ENCODE measurements around the gene C14orf132. TPM values are rescaled to one million over a fixed set of nuclear protein-coding genes. Genes with fewer than 3 reads are reported as not detected.
"Not testable (repeated sequence)": the region's sequence is repeated elsewhere in the genome, so short reads cannot be mapped to it uniquely, and the experiment has no call there.

C14orf132 gene
- total RNA-seq, 4 donors from 2014 or later = 28.3 to 78.3 (median 59.2) TPM

- Histone ChIP-seq H3K27me3 (no peaks in the 10 kb centered on the region), H3K4me1 (peaks cover 0 to 9% (median 3%) of the 10 kb centered on the region in 4 donors), H3K27ac (replicated peaks in 1 of 4) (no peak overlapping the region), H3K9me3 (no peaks in the 10 kb centered on the region), H3K4me3 (no peak overlapping the region), H3K36me3 (no peaks in the 10 kb centered on the region)
- TF ChIP-seq EP300 (IDR thresholded peaks at IDR 0.05) = no peak
- TF ChIP-seq POLR2AphosphoS5 (IDR thresholded peaks at IDR 0.05) = no peak
- TF ChIP-seq POLR2A (IDR thresholded peaks at IDR 0.05; ENCODE audit: low read depth) = no peak
- no peak for TF ChIP-seq CTCF (IDR thresholded peaks at IDR 0.05)
- 77% methylated on average over 1 of the region's 1 CpG for WGBS
- intact Hi-C loops (cut with DNase I) = no loop called here
- no peak for DNase-seq (ENCODE audit: extremely low spot score)
These were observed 30.3 kb downstream of the C14orf132 start for GRCh38 chr14:96069421-96069820.

GRCh38 chr14:96071561-96071960 is 32.4 kb downstream of the C14orf132 start:
- Histone ChIP-seq H3K4me3 (no peak overlapping the region), H3K27me3 (no peaks in the 10 kb centered on the region), H3K4me1 (no peaks in the 10 kb centered on the region), H3K9me3 (no peaks in the 10 kb centered on the region), H3K27ac (replicated peaks in 1 of 4) (no peak overlapping the region), H3K36me3 (no peaks in the 10 kb centered on the region)
- TF ChIP-seq POLR2AphosphoS5 (IDR thresholded peaks at IDR 0.05) (no peak), EP300 (IDR thresholded peaks at IDR 0.05) (no peak), POLR2A (IDR thresholded peaks at IDR 0.05; ENCODE audit: low read depth) (no peak)
- WGBS = 92% methylated on average over 3 of the region's 4 CpGs
- DNase-seq (ENCODE audit: extremely low spot score) = no peak
- intact Hi-C loops (cut with DNase I) = no loop called here

DNA sequence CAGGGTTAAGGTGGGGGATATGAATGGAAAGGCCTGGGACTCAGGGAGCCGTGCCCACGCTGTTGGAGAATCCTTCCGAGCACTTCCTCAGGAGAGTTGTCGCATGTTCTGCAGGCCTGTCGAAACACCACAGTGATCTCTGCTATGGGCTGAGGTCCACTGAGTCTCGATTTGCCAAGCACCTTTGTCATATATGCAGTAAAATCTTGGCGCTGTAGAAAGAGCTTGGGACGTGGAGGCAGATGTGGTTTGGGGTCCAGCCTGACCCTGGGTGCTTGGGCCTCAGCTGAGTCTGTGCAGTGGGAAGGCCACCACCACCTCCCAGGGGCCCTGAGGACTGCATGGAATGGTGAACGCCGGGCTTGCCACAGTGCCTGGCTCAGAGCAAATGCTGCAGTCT is 32.9 kb downstream of the C14orf132 start:
- 100% methylated on average over 6 of the region's 10 CpGs for WGBS
- no peak for DNase-seq (ENCODE audit: extremely low spot score)
- H3K27me3 ChIP-seq = no peaks in the 10 kb centered on the region

DNA sequence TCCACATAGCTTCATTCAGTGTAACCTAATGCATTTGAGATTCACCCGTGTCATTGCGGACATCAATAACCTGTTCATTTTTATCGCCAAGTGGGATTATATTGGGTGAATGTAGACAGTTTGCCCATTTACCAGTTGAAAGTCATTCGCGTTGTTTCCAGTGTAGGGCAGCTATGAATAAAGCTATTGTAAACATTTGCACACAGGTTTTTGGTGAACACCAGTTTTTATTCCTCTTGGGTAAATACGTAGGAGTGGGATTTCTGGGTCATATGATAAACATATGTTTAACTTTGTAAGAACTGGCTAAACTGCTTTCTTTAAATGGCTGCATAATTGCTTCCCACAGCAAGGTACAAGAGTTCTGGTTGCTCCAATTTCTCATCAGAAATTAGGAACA is 33.6 kb downstream of the C14orf132 start:
- 89% methylated on average over 6 of the region's 6 CpGs for WGBS
- H3K9me3 ChIP-seq = no peaks in the 10 kb centered on the region
- no peaks in the 10 kb centered on the region for H3K36me3 ChIP-seq
- H3K4me3 ChIP-seq = no peak overlapping the region
- H3K27me3 ChIP-seq = no peaks in the 10 kb centered on the region
- peaks cover 0 to 1% (median 0%) of the 10 kb centered on the region in 4 donors for H3K4me1 ChIP-seq
- no peak for TF ChIP-seq POLR2AphosphoS5 (IDR thresholded peaks at IDR 0.05)
- TF ChIP-seq POLR2A (IDR thresholded peaks at IDR 0.05; ENCODE audit: low read depth) = no peak
- TF ChIP-seq EP300 (IDR thresholded peaks at IDR 0.05) = no peak
- no peak for TF ChIP-seq CTCF (IDR thresholded peaks at IDR 0.05)
- intact Hi-C loops (cut with DNase I) = no loop called here
- H3K27ac ChIP-seq (replicated peaks in 1 of 4) = no peak overlapping the region
- DNase-seq (ENCODE audit: extremely low spot score) = no peak

More for the DNA sequence above, 32.9 kb downstream of the C14orf132 start:
- Histone ChIP-seq H3K27ac (replicated peaks in 1 of 4) (no peak overlapping the region), H3K4me3 (no peak overlapping the region), H3K9me3 (no peaks in the 10 kb centered on the region), H3K36me3 (no peaks in the 10 kb centered on the region), H3K4me1 (no peaks in the 10 kb centered on the region)
- intact Hi-C loops (cut with DNase I) = no loop called here
- no peak for TF ChIP-seq POLR2A (IDR thresholded peaks at IDR 0.05; ENCODE audit: low read depth)
- TF ChIP-seq CTCF (IDR thresholded peaks at IDR 0.05) = no peak
- no peak for TF ChIP-seq EP300 (IDR thresholded peaks at IDR 0.05)
- TF ChIP-seq POLR2AphosphoS5 (IDR thresholded peaks at IDR 0.05) = no peak

DNA sequence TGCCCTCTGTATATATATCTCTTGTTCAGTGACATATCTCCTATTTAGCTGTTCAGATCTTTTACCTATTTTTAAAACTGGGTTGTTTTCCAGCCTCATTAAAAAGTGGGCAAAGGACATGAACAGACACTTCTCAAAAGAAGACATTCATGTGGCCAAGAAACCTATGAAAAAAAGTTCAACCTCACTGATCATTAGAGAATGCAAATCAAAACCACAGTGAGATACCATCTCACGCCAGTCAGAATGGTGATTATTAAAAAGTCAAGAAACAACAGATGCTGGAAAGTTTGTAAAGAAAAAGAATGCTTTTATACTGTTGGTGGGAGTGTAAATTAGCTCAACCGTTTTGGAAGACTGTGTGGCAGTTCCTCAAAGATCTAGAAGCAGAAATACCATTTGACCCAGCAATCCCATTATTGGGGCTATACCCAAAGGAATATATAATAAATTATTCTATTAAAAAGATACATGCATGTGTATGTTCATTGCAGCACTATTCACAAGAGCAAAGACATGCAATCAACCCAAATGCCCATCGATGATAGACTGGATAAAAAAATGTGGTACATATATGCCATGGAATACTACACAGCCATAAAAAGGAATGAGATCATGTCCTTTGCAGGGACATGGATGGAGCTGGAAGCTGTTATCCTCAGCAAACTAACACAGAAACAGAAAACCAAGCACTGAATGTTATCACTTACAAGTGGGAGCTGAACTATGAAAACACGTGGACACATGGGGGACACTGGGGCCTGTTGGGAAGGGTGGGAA is 34.3 kb downstream of the C14orf132 start:
- DNase-seq (ENCODE audit: extremely low spot score); intact Hi-C loops (cut with DNase I); H3K4me3 ChIP-seq; H3K36me3 ChIP-seq; H3K27ac ChIP-seq (replicated peaks in 1 of 4); H3K4me1 ChIP-seq; H3K27me3 ChIP-seq; H3K9me3 ChIP-seq: not testable (repeated sequence)
- WGBS = 81% methylated on average over 4 of the region's 4 CpGs

Measured in esophagus muscularis mucosa (tissue), 4 donors.